Measurements from ENCODE around the gene PCDHB10.
"Not testable (repeated sequence)": the region's sequence is repeated elsewhere in the genome, so short reads cannot be mapped to it uniquely, and the experiment has no call there.

Gene PCDHB10

GRCh38 chr5:141180313-141180712 lies 11.8 kb upstream of the PCDHB10 start:
- no peak for TF ChIP-seq ARNTL (CRISPR knock-in tag; IDR thresholded peaks at IDR 0.05; ENCODE audit: borderline replicate concordance, low read depth)
- TF ChIP-seq TSHZ2 (CRISPR knock-in tag; IDR thresholded peaks at IDR 0.05): no peak
- no peak for TF ChIP-seq ZNF565 (CRISPR knock-in tag; conservative IDR thresholded peaks at IDR 0.05; ENCODE audit: low read depth)
- no peak for TF ChIP-seq ISL1 (CRISPR knock-in tag; IDR thresholded peaks at IDR 0.05)
- no peak for TF ChIP-seq ESRRG (CRISPR knock-in tag; IDR thresholded peaks at IDR 0.05)
- TF ChIP-seq ZNF70 (CRISPR knock-in tag; IDR thresholded peaks at IDR 0.05): no peak
- TF ChIP-seq CSDC2 (CRISPR knock-in tag; IDR thresholded peaks at IDR 0.05): no peak
- no peak for TF ChIP-seq TOX (CRISPR knock-in tag; IDR thresholded peaks at IDR 0.05; ENCODE audit: borderline replicate concordance)
- TF ChIP-seq CSRNP3 (CRISPR knock-in tag; IDR thresholded peaks at IDR 0.05): no peak
- ATAC-seq: no peak

- peak; percentile 80 for ATAC-seq
- TF ChIP-seq CSRNP3 (CRISPR knock-in tag; IDR thresholded peaks at IDR 0.05): no peak
- TF ChIP-seq POU6F1 (CRISPR knock-in tag; IDR thresholded peaks at IDR 0.05; ENCODE audit: borderline replicate concordance, low read depth): no peak
- TF ChIP-seq ZFP3 (CRISPR knock-in tag; IDR thresholded peaks at IDR 0.05): no peak
- TF ChIP-seq SNAI2 (CRISPR knock-in tag; IDR thresholded peaks at IDR 0.05): no peak
- TF ChIP-seq TCF4 (CRISPR knock-in tag; IDR thresholded peaks at IDR 0.05; ENCODE audit: borderline replicate concordance): no peak
- TF ChIP-seq ZC3H10 (CRISPR knock-in tag; IDR thresholded peaks at IDR 0.05): no peak
- TF ChIP-seq BACH2 (CRISPR knock-in tag; IDR thresholded peaks at IDR 0.05; ENCODE audit: borderline replicate concordance): no peak
- TF ChIP-seq PATZ1 (CRISPR knock-in tag; IDR thresholded peaks at IDR 0.05; ENCODE audit: borderline replicate concordance): no peak
- TF ChIP-seq RARB (CRISPR knock-in tag; IDR thresholded peaks at IDR 0.05): no peak
- no peak for TF ChIP-seq ARNTL (CRISPR knock-in tag; IDR thresholded peaks at IDR 0.05; ENCODE audit: borderline replicate concordance, low read depth)
- no peak for TF ChIP-seq TSHZ2 (CRISPR knock-in tag; IDR thresholded peaks at IDR 0.05)
- no peak for TF ChIP-seq ESRRG (CRISPR knock-in tag; IDR thresholded peaks at IDR 0.05)
- no peak for TF ChIP-seq PPARA (CRISPR knock-in tag; IDR thresholded peaks at IDR 0.05; ENCODE audit: borderline replicate concordance)
- no peak for TF ChIP-seq GLIS3 (CRISPR knock-in tag; IDR thresholded peaks at IDR 0.05)
- no peak for TF ChIP-seq CREB5 (CRISPR knock-in tag; IDR thresholded peaks at IDR 0.05; ENCODE audit: low read depth)
- no peak for TF ChIP-seq ZNF8 (CRISPR knock-in tag; IDR thresholded peaks at IDR 0.05)
- no peak for TF ChIP-seq ZFP30 (CRISPR knock-in tag; IDR thresholded peaks at IDR 0.05)
- TF ChIP-seq ISL1 (CRISPR knock-in tag; IDR thresholded peaks at IDR 0.05): no peak
- TF ChIP-seq TOX (CRISPR knock-in tag; IDR thresholded peaks at IDR 0.05; ENCODE audit: borderline replicate concordance): no peak
- no peak for TF ChIP-seq ZNF70 (CRISPR knock-in tag; IDR thresholded peaks at IDR 0.05)
Measured at GRCh38 chr5:141182248-141182647, 9.9 kb upstream of the PCDHB10 start, which contains the start of gene PCDHB16. TSS of gene PCDHB16 (plus strand) at chr5:141182387. CDS start at chr5:141182560, 173 bp downstream.

GRCh38 chr5:141184117-141184855 lies 7.9 kb upstream of the PCDHB10 start:
- not testable (repeated sequence) for ATAC-seq
